ENCODE measurements around the gene LMO4.

DNA sequence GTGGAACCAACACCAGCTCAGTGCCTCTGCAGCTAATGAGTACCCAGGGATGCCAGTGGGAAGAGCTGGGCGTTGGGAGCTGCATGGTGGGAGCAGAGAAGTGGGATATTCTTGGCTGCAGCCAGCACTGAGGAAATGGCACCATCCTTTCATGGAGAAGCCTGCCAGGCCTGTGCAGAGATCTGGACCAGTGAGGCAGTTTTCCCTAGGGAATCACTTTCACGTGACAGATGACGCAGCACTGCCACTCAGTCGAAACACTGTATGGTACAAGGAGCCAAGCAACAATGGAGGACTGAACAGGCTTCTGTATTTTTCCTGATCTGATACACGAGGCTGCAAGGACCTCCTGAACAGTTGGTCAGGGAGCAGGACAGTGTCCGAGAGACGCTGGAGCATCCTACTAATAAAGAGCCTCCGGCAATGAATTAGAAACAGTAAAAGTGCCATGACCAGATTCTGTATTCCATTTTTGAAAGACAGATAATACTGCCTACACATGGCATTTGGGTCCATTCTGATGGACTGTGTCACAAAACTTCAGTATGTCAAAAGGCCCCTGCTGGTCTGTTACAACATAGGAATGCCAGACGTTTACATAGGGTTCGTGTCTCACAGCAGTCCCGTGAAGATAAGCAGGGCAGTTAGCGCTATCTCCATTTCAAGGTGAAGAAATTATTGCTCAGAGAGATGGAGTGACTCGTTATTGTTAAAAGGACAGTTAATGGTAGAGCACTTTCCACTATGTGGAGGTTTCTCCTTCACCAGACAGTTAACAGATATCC, 44.0 kb upstream of the LMO4 start:
- TF ChIP-seq, protein P1, sequence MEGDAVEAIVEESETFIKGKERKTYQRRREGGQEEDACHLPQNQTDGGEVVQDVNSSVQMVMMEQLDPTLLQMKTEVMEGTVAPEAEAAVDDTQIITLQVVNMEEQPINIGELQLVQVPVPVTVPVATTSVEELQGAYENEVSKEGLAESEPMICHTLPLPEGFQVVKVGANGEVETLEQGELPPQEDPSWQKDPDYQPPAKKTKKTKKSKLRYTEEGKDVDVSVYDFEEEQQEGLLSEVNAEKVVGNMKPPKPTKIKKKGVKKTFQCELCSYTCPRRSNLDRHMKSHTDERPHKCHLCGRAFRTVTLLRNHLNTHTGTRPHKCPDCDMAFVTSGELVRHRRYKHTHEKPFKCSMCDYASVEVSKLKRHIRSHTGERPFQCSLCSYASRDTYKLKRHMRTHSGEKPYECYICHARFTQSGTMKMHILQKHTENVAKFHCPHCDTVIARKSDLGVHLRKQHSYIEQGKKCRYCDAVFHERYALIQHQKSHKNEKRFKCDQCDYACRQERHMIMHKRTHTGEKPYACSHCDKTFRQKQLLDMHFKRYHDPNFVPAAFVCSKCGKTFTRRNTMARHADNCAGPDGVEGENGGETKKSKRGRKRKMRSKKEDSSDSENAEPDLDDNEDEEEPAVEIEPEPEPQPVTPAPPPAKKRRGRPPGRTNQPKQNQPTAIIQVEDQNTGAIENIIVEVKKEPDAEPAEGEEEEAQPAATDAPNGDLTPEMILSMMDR (IDR thresholded peaks at IDR 0.05; ENCODE audit: low read length) = no peak
- no peak for TF ChIP-seq EZH2 (IDR thresholded peaks at IDR 0.05; ENCODE audit: borderline replicate concordance, low read length)
